Measurements from ENCODE around the gene AHNAK2. TPM values are rescaled to one million over a fixed set of nuclear protein-coding genes. Genes with fewer than 3 reads are reported as not detected.

AHNAK2 gene
- total and polyA plus RNA-seq, 9 donors = 0.94 to 24.6 (median 3.9) TPM

DNA sequence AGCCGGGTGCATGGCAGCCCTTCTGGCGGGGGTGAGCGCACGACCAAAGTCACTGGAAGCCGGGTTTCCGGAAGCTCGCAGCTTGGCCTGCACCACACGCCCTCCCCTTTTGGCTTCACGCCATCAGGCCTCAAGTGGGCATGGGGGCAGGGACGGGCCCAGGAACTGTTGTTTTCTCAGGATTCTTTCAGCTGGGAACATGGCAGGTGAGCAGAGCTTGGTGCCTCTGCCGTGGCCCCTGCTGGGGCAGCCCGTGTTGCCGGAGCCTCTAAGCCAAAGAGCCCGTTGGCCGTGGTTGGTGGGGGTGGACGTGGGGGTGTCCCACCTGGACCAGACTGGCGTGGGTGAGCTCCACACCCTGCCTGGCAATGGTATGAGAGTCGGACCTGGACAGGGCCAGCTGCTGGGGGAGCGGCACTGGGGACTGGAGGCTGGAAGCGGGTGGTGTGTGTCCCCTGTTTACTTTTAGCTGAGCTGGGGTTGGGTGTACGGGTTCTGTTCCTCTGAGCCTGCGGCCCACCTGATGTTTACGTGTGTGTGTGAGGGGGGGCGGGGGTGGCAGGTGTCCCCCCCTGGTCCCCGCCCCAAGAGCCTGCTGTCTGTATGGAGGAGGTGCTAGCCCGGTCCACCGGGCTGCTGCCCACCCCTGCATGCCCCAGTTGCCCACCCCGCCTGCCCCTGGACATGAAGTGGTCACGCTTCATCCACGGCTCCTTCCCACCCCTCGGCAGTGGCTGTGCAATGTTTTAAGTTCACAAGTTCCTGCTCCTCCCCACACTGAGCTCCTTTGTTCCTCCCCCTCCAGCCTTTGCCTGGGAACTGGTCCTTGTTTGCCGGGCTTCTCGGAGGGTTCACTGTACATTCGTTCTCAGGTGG is 82.2 kb downstream of the AHNAK2 start:
- Histone ChIP-seq H3K27ac (no peak overlapping the region), H3K4me1 (ENCODE audit: insufficient read depth) (no peaks in the 10 kb centered on the region), H3K9me3 (no peaks in the 10 kb centered on the region), H3K36me3 (no peaks in the 10 kb centered on the region), H3K27me3 (no peaks in the 10 kb centered on the region), H3K4me3 (no peak overlapping the region)
- peak; percentile 18 to 43 (median 29) for DNase-seq
- TF ChIP-seq POLR2A (IDR thresholded peaks at IDR 0.05) (no peak), EP300 (IDR thresholded peaks at IDR 0.05) (no peak)
- TF ChIP-seq, protein P1, sequence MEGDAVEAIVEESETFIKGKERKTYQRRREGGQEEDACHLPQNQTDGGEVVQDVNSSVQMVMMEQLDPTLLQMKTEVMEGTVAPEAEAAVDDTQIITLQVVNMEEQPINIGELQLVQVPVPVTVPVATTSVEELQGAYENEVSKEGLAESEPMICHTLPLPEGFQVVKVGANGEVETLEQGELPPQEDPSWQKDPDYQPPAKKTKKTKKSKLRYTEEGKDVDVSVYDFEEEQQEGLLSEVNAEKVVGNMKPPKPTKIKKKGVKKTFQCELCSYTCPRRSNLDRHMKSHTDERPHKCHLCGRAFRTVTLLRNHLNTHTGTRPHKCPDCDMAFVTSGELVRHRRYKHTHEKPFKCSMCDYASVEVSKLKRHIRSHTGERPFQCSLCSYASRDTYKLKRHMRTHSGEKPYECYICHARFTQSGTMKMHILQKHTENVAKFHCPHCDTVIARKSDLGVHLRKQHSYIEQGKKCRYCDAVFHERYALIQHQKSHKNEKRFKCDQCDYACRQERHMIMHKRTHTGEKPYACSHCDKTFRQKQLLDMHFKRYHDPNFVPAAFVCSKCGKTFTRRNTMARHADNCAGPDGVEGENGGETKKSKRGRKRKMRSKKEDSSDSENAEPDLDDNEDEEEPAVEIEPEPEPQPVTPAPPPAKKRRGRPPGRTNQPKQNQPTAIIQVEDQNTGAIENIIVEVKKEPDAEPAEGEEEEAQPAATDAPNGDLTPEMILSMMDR (IDR thresholded peaks at IDR 0.05) = no peak
- intact Hi-C loops (cut with DNase I) = loop anchor here in 3 of 4 donors (2.0 to 5.0 kb wide), 2 partner anchors 151 kb away; no protein-coding TSS in a partner anchor
- 53 to 71% (median 63%) methylated on average over 33 to 34 of the region's 34 CpGs for WGBS, 3 donors

DNA sequence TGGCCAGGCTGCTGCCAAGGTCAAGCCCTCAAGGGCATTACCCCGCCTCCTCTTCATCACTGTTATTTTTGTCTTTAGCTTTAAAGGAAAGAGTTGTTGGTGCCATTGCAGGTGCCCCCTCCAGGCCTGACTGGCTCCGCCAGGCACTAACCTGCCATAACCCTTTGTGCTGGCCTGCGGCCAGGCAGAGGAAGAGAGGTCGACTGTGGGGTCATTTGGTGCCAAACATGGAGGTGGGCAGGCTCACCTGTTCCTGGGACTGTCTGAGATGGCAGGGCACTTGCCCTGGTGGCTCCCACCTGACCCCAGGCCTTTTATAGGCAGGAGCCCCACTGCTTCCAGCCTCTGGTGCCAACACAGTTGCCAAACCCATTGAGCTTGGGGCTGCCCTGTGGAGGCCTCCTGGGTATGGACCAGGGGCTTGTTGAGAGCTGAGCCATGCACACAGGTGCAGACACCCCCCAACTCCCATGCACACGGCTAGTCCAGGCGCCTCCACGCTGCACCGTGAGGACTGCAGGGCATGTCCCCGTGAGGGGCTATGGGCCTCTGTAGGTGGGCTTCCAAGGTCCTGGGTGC is 82.9 kb downstream of the AHNAK2 start:
- DNase-seq = peak in 3 of 5 donors; percentile 7 to 39 (median 27)
- 71 to 82% (median 79%) methylated on average over 9 of the region's 9 CpGs for WGBS, 3 donors
- H3K4me3 ChIP-seq = no peak overlapping the region
- no peaks in the 10 kb centered on the region for H3K27me3 ChIP-seq
- H3K9me3 ChIP-seq = no peaks in the 10 kb centered on the region
- H3K36me3 ChIP-seq = no peaks in the 10 kb centered on the region
- H3K4me1 ChIP-seq (ENCODE audit: insufficient read depth) = no peaks in the 10 kb centered on the region
- H3K27ac ChIP-seq = no peak overlapping the region
- intact Hi-C loops (cut with DNase I) = loop anchor here in 1 of 4 donors (5.0 kb wide), 1 partner anchor 152 kb away; no protein-coding TSS in a partner anchor
- no peak for TF ChIP-seq EP300 (IDR thresholded peaks at IDR 0.05)
- TF ChIP-seq, protein P1 (IDR thresholded peaks at IDR 0.05) = no peak
- no peak for TF ChIP-seq POLR2A (IDR thresholded peaks at IDR 0.05)

DNA sequence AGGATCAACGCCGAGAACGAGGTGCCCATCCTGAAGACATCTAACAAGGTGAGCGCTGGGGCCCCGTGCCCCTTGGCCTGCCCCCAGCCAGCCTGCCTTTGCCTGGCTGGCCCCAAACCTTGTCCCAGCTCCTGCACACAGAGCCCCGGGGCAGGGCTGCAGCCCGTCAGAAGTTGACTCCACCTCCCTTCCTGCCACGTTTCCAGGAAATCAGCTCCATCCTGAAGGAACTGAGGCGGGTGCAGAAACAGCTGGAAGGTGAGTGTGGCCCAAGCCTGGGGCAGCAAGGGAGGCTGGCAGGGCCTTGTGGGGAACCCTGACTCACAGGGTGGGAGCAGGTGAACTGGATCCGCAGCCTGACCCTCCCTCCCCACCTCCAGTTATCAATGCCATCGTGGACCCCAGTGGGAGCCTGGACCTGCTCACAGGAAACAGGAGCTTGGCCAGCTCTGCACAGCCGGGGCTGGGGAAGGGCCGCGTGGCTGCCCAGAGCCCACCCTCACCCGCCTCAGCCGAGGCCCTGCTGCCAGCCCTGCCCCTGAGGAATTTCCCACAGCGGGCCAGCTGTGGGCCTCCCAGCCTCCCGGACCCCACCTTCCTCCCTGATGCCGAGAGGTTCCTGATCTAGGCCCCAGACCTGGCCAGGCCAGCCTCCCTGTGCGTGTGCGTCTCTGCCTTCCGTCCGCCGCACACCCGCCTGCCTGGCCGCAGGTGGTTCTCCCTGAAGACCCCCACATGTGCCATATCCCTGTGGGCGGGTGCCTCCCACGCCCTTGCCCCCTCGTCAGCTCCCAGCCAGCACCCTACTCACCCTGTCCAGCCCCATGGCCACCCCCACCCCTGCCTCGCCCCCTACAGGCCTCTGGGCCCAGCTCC is 83.6 kb downstream of the AHNAK2 start:
- intact Hi-C loops (cut with DNase I) = loop anchor here in 2 of 4 donors (5.0 kb wide), 2 partner anchors 148 to 153 kb away; no protein-coding TSS in a partner anchor
- TF ChIP-seq, protein P1 (IDR thresholded peaks at IDR 0.05) = no peak
- TF ChIP-seq POLR2A (IDR thresholded peaks at IDR 0.05) (no peak), EP300 (IDR thresholded peaks at IDR 0.05) (no peak)
- Histone ChIP-seq H3K9me3 (no peaks in the 10 kb centered on the region), H3K4me1 (ENCODE audit: insufficient read depth) (no peaks in the 10 kb centered on the region), H3K36me3 (no peaks in the 10 kb centered on the region), H3K27ac (no peak overlapping the region), H3K27me3 (no peaks in the 10 kb centered on the region), H3K4me3 (no peak overlapping the region)
- peak in 4 of 5 donors; percentile 5 to 22 (median 20) for DNase-seq
- 76 to 81% (median 79%) methylated on average over 29 to 30 of the region's 30 CpGs for WGBS, 3 donors

All from ovary (tissue), 9 donors.